B cell (primary cell): Measurements from ENCODE around the gene MED9. TPM values are rescaled to one million over a fixed set of nuclear protein-coding genes. Genes with fewer than 3 reads are reported as not detected.
"Not testable (repeated sequence)": the region's sequence is repeated elsewhere in the genome, so short reads cannot be mapped to it uniquely, and the experiment has no call there.

ENCODE experiments used
- ATAC-seq: fragments of 200-7000 bp; cut with Tn5 transposase; one replicate; pipeline ENCODE4 v1.10.0; 2021; ENCODE audit warnings: low read depth, mild to moderate bottlenecking, moderate number of reproducible peaks, moderate library complexity
- CTCF ChIA-PET: fragments of 350-600 bp; sonication (Branson Sonifier 250); formaldehyde crosslinking; loops from one replicate; lab custom pipeline; 2021; ENCODE audit warnings: antibody characterized with exemption, inconsistent platforms; lab: Charles Lee
- POLR2A ChIA-PET: fragments of 350-600 bp; sonication (Branson Sonifier 250); formaldehyde crosslinking; loops from one replicate; lab custom pipeline; 2021; ENCODE audit warnings: antibody characterized with exemption; lab: Charles Lee
- DNase-seq: peaks from one replicate; pipeline ENCODE4 v3.0.0; 2013
- H2AFZ ChIP-seq: 2 replicates; pipeline ENCODE4 v1.6.1; 2012; ENCODE audit warnings: mild to moderate bottlenecking, low read depth, low read length; ENCODE audit not compliant: insufficient read depth, poor library complexity, severe bottlenecking
- H3K27ac ChIP-seq, 2 donors: 1 replicate in 1 of 2; 2 replicates in 1 of 2; pipeline ENCODE4 v1.5.1; 2012 to 2013; ENCODE audit warnings: low read length in 2 of 2, mild to moderate bottlenecking in 2 of 2, moderate library complexity in 1 of 2
- H3K27me3 ChIP-seq, 4 experiments: fragments of 200-600 bp in 1 of 4; sonication (generic) in 1 of 4; replicated peaks in 1 of 4; 1 replicate in 2 of 4; 2 replicates in 2 of 4; pipeline versions ENCODE4 v1.6.1 to v1.7.0; 2013 to 2016; ENCODE audit warnings: low read length in 3 of 4, mild to moderate bottlenecking in 2 of 4, mixed read lengths in 1 of 4, moderate library complexity in 1 of 4; ENCODE audit not compliant: insufficient read depth in 4 of 4, control insufficient read depth in 3 of 4; ENCODE audit errors: control extremely low read depth in 1 of 4
- H3K36me3 ChIP-seq, 2 experiments: replicated peaks in 1 of 2; 1 replicate in 1 of 2; 2 replicates in 1 of 2; pipeline versions ENCODE4 v1.6.1 to v1.7.1; 2013; ENCODE audit warnings: low read length in 1 of 2; ENCODE audit not compliant: insufficient read depth in 2 of 2, control insufficient read depth in 1 of 2; ENCODE audit errors: control extremely low read depth in 1 of 2, extremely low read depth in 1 of 2
- H3K4me1 ChIP-seq, 2 donors: fragments of 200-600 bp in 1 of 2; sonication (generic) in 1 of 2; 1 replicate in 1 of 2; 2 replicates in 1 of 2; pipeline versions ENCODE4 v1.5.1 to v1.6.1; 2013 to 2017; ENCODE audit warnings: low read length in 2 of 2; ENCODE audit not compliant: control insufficient read depth in 2 of 2, insufficient read depth in 2 of 2
- H3K4me2 ChIP-seq: replicated peaks from 2 replicates; pipeline ENCODE3; 2012; ENCODE audit warnings: mild to moderate bottlenecking, low read depth, low read length; ENCODE audit not compliant: poor library complexity, severe bottlenecking
- H3K4me3 ChIP-seq, 5 experiments: fragments of 200-600 bp in 1 of 5; sonication (generic) in 1 of 5; 1 replicate in 3 of 5; 2 replicates in 2 of 5; pipeline versions ENCODE4 v1.5.1 to v1.7.0; 2011 to 2016; ENCODE audit warnings: low read length in 4 of 5, mild to moderate bottlenecking in 4 of 5, low read depth in 2 of 5, control low read depth in 1 of 5, moderate library complexity in 1 of 5; ENCODE audit not compliant: insufficient read depth in 1 of 5; ENCODE audit errors: control extremely low read depth in 1 of 5, extremely low read depth in 1 of 5
- H3K79me2 ChIP-seq: fragments of 200-600 bp; sonication (generic); one replicate; pipeline ENCODE4 v1.6.0; 2016; ENCODE audit warnings: low read length; ENCODE audit not compliant: control insufficient read depth, insufficient read depth
- H3K9ac ChIP-seq: fragments of 200-600 bp; sonication (generic); 2 replicates; pipeline ENCODE4 v1.6.1; 2017; ENCODE audit warnings: mild to moderate bottlenecking, low read length, moderate library complexity
- H3K9me3 ChIP-seq, 3 donors: one replicate each; pipeline versions ENCODE4 v1.6.1 to v1.7.1; 2013; ENCODE audit warnings: low read length in 2 of 3; ENCODE audit not compliant: control insufficient read depth in 2 of 3, insufficient read depth in 1 of 3; ENCODE audit errors: control extremely low read depth in 1 of 3
- H4K20me1 ChIP-seq: 2 replicates; pipeline ENCODE4 v1.6.0; 2012; ENCODE audit warnings: mild to moderate bottlenecking, low read length; ENCODE audit not compliant: insufficient read depth, control insufficient read depth, poor library complexity, severe bottlenecking
- H3K27ac Mint-ChIP-seq: one replicate; pipeline ENCODE4 v1.8.0; 2021; ENCODE audit warnings: mixed read lengths
- H3K27me3 Mint-ChIP-seq: one replicate; pipeline ENCODE4 v1.8.0; 2021; ENCODE audit warnings: mixed read lengths
- H3K4me1 Mint-ChIP-seq: one replicate; pipeline ENCODE4 v1.8.0; 2021; ENCODE audit warnings: mixed read lengths
- H3K4me3 Mint-ChIP-seq: one replicate; pipeline ENCODE4 v1.8.0; 2021; ENCODE audit warnings: mixed read lengths
- H3K9me3 Mint-ChIP-seq: one replicate; pipeline ENCODE4 v1.8.0; 2022; ENCODE audit warnings: mixed read lengths; ENCODE audit not compliant: insufficient read depth
- CTCF ChIP-seq: fragments of 200-600 bp; IDR thresholded peaks from one replicate; pipeline ENCODE4 v1.8.0; 2022; ENCODE audit warnings: antibody characterized with exemption, mild to moderate bottlenecking
- EZH2 ChIP-seq: IDR thresholded peaks from 2 replicates; pipeline ENCODE4 v1.6.1; 2012; ENCODE audit warnings: borderline replicate concordance, low read depth, mild to moderate bottlenecking, moderate library complexity, low read length; ENCODE audit not compliant: insufficient read depth, poor library complexity, severe bottlenecking
- WGBS: methylation state at CpG from one replicate; pipeline ENCODE4 v1.1.5; 2013; ENCODE audit warnings: missing lambda C conversion rate; ENCODE audit not compliant: insufficient coverage; 5-methylcytosine and 5-hydroxymethylcytosine counted together
- intact Hi-C: fragments of 100-400 bp; cut with micrococcal nuclease; formaldehyde crosslinking; loops from one replicate; pipeline ENCODE4 v1.10.0; 2022
- polyA plus RNA-seq: library from polyadenylated mRNA; depleted of rRNA; stranded (reverse); fragments of >200 nt; gene quantifications from 2 replicates; pipeline ENCODE4 v1.2.3, GENCODE V29; 2012
- total RNA-seq, 2 donors: library from RNA; stranded (reverse); fragments of 120-200 nt in 1 of 2; gene quantifications; 1 replicate in 1 of 2; 2 replicates in 1 of 2; pipeline versions ENCODE4 v1.2.3 to v1.2.4, GENCODE V29; 2013 to 2022

Gene MED9
- total and polyA plus RNA-seq, 2 donors (not counting 1 experiment from before 2014, with no cell fraction given) = 11.6 to 18.9 TPM

GRCh38 chr17:17484451-17484899 lies 7.7 kb downstream of the MED9 start:
- H3K9ac ChIP-seq = no peak overlapping the region
- intact Hi-C loops = no loop called here
- Mint-ChIP-seq H3K9me3 (no peaks in the 10 kb centered on the region), H3K4me3 (no peak overlapping the region), H3K27ac (no peak overlapping the region), H3K27me3 (no peaks in the 10 kb centered on the region), H3K4me1 (peaks cover 27% of the 10 kb centered on the region)
- H3K27me3 ChIP-seq = no peaks in the 10 kb centered on the region
- no peak overlapping the region for H3K4me3 ChIP-seq
- H3K36me3 ChIP-seq = peaks cover 2 to 16% of the 10 kb centered on the region in 2 experiments
- CTCF ChIA-PET = interaction anchor here (0.6 to 1.3 kb wide), 2 partner anchors 12 to 167 kb away, joined by 3 to 4 read pairs; partner anchors contain the start of gene RASD1
- TF ChIP-seq EZH2 (no peak), CTCF (no peak)
- H3K27ac ChIP-seq = no peak overlapping the region
- peaks cover 45% of the 10 kb centered on the region for H3K79me2 ChIP-seq
- H3K4me2 ChIP-seq = no peak overlapping the region
- 34% methylated on average over 9 of the region's 12 CpGs for WGBS
- no peak for DNase-seq
- peaks cover 51% of the 10 kb centered on the region for H4K20me1 ChIP-seq
- H3K4me1 ChIP-seq = no peaks in the 10 kb centered on the region
- no peak overlapping the region for H2AFZ ChIP-seq
- H3K9me3 ChIP-seq = no peaks in the 10 kb centered on the region
- POLR2A ChIA-PET = no interaction called here
- ATAC-seq = no peak

- Mint-ChIP-seq H3K4me1 (peaks cover 25% of the 10 kb centered on the region), H3K27ac (no peak overlapping the region), H3K4me3 (no peak overlapping the region), H3K9me3 (no peaks in the 10 kb centered on the region), H3K27me3 (no peaks in the 10 kb centered on the region)
- intact Hi-C loops = no loop called here
- Histone ChIP-seq H3K27ac (no peak overlapping the region), H3K4me3 (no peak overlapping the region), H2AFZ (no peak overlapping the region), H3K4me2 (no peak overlapping the region), H3K27me3 (no peaks in the 10 kb centered on the region), H3K79me2 (peaks cover 36% of the 10 kb centered on the region), H4K20me1 (peaks cover 45% of the 10 kb centered on the region), H3K9ac (no peak overlapping the region), H3K4me1 (no peaks in the 10 kb centered on the region), H3K9me3 (no peaks in the 10 kb centered on the region), H3K36me3 (peaks cover 2 to 19% of the 10 kb centered on the region in 2 experiments)
- DNase-seq (no peak), ATAC-seq (no peak)
- 91% methylated on average over 3 of the region's 6 CpGs for WGBS
- ChIA-PET POLR2A (no interaction called here), CTCF (no interaction called here)
- no peak for TF ChIP-seq CTCF
- TF ChIP-seq EZH2 = no peak
Measured at GRCh38 chr17:17485420-17485819, 8.6 kb downstream of the MED9 start.

- POLR2A ChIA-PET, H2AFZ ChIP-seq, H3K27ac ChIP-seq, H3K4me1 ChIP-seq, H3K4me3 ChIP-seq, H3K4me2 ChIP-seq, H3K27me3 ChIP-seq, H3K9me3 Mint-ChIP-seq, CTCF ChIA-PET, DNase-seq, H3K27ac Mint-ChIP-seq, H3K9ac ChIP-seq, H3K9me3 ChIP-seq, ATAC-seq, intact Hi-C loops, H3K4me3 Mint-ChIP-seq, H3K27me3 Mint-ChIP-seq: not testable (repeated sequence)
- peaks cover 17% of the 10 kb centered on the region for H3K4me1 Mint-ChIP-seq
- 98% methylated on average over 22 of the region's 23 CpGs for WGBS
- peaks cover 0 to 22% of the 10 kb centered on the region in 2 experiments for H3K36me3 ChIP-seq
- H4K20me1 ChIP-seq = peaks cover 35% of the 10 kb centered on the region
- H3K79me2 ChIP-seq = peaks cover 26% of the 10 kb centered on the region
Measured at GRCh38 chr17:17486416-17486815, 9.6 kb downstream of the MED9 start.
